H1 (cell line): ENCODE data around the gene NOTCH4. TPM values are rescaled to one million over a fixed set of nuclear protein-coding genes. Genes with fewer than 3 reads are reported as not detected.

ENCODE experiments used
- CTCF ChIA-PET: fragments of 300-600 bp; sonication (Branson Sonifier 250); formaldehyde crosslinking; loops from one replicate; lab custom pipeline; 2021; ENCODE audit not compliant: partially characterized antibody; lab: Charles Lee
- POLR2A ChIA-PET: fragments of 300-600 bp; sonication (Branson Sonifier 250); formaldehyde crosslinking; loops from one replicate; lab custom pipeline; 2021; ENCODE audit warnings: inconsistent platforms; ENCODE audit not compliant: partially characterized antibody; lab: Charles Lee
- DNase-seq, 2 experiments: peaks; one replicate each; pipeline versions ENCODE4 v3.0.0 to v3.0.0-alpha.2; 2010 to 2022; ENCODE audit warnings: low spot score in 2 of 2, low read depth in 1 of 2, mixed read lengths in 1 of 2
- FAIRE-seq: peaks from 2 replicates; lab custom pipeline; 2011; peaks lifted over from hg19 to GRCh38; lab: Jason Lieb, UNC
- H2AFZ ChIP-seq: 2 replicates; pipeline ENCODE4 v1.8.1; 2012; ENCODE audit warnings: low read length, inconsistent platforms
- H2AK5ac ChIP-seq: 2 replicates; pipeline ENCODE4 v1.6.1; 2013; ENCODE audit warnings: low read depth, low read length
- H2BK120ac ChIP-seq: replicated peaks from 2 replicates; pipeline ENCODE3; 2013; ENCODE audit warnings: low read depth, low read length, inconsistent platforms
- H2BK12ac ChIP-seq: 2 replicates; pipeline ENCODE4 v1.6.1; 2013; ENCODE audit warnings: low read depth, low read length
- H2BK15ac ChIP-seq: 2 replicates; pipeline ENCODE4 v1.6.1; 2013; ENCODE audit warnings: low read length
- H2BK20ac ChIP-seq: 2 replicates; pipeline ENCODE4 v1.6.1; 2013; ENCODE audit warnings: low read length
- H2BK5ac ChIP-seq: 2 replicates; pipeline ENCODE4 v1.6.1; 2013; ENCODE audit warnings: low read depth, low read length
- H3K14ac ChIP-seq: 2 replicates; pipeline ENCODE4 v1.6.1; 2013; ENCODE audit warnings: inconsistent platforms; ENCODE audit not compliant: insufficient read length
- H3K18ac ChIP-seq: 2 replicates; pipeline ENCODE4 v1.6.1; 2013; ENCODE audit warnings: low read length; ENCODE audit errors: extremely low read depth
- H3K23ac ChIP-seq: 2 replicates; pipeline ENCODE4 v1.6.1; 2013; ENCODE audit warnings: inconsistent platforms; ENCODE audit not compliant: insufficient read length
- H3K23me2 ChIP-seq: 2 replicates; pipeline ENCODE4 v1.6.1; 2013; ENCODE audit warnings: low read depth, low read length
- H3K27ac ChIP-seq: 2 replicates; pipeline ENCODE4 v1.6.1; 2011; ENCODE audit warnings: low read depth, low read length, inconsistent platforms
- H3K27me3 ChIP-seq, 4 experiments: replicated peaks in 1 of 4; 1 replicate in 1 of 4; 2 replicates in 3 of 4; pipeline versions ENCODE4 v1.6.1 to v1.8.1; 2011 to 2013; ENCODE audit warnings: low read length in 3 of 4, mild to moderate bottlenecking in 3 of 4, inconsistent platforms in 2 of 4, mixed read lengths in 2 of 4, moderate library complexity in 1 of 4; ENCODE audit not compliant: control insufficient read depth in 3 of 4, insufficient read depth in 3 of 4; ENCODE audit errors: extremely low read depth in 1 of 4
- H3K36me3 ChIP-seq, 4 experiments: 2 replicates each; pipeline versions ENCODE4 v1.6.1 to v1.8.1; 2011 to 2013; ENCODE audit warnings: mild to moderate bottlenecking in 4 of 4, low read length in 3 of 4, moderate library complexity in 2 of 4, control low read depth in 1 of 4, inconsistent platforms in 1 of 4; ENCODE audit not compliant: insufficient read depth in 4 of 4, control insufficient read depth in 2 of 4
- H3K4ac ChIP-seq: replicated peaks from 2 replicates; pipeline ENCODE3; 2013; ENCODE audit warnings: low read length, low read depth, mixed read lengths, inconsistent platforms; ENCODE audit not compliant: insufficient read length
- H3K4me1 ChIP-seq, 4 experiments: replicated peaks in 1 of 4; 1 replicate in 1 of 4; 2 replicates in 3 of 4; pipeline versions ENCODE4 v1.6.1 to v1.8.1; 2011 to 2013; ENCODE audit warnings: low read length in 3 of 4, inconsistent platforms in 2 of 4, mixed read lengths in 1 of 4; ENCODE audit not compliant: insufficient read depth in 4 of 4, control insufficient read depth in 3 of 4
- H3K4me2 ChIP-seq, 2 experiments: 2 replicates each; pipeline versions ENCODE4 v1.6.1 to v1.8.1; 2011 to 2013; ENCODE audit warnings: low read depth in 2 of 2, low read length in 2 of 2, control low read depth in 1 of 2, inconsistent platforms in 1 of 2, mild to moderate bottlenecking in 1 of 2; ENCODE audit not compliant: insufficient read depth in 1 of 2
- H3K4me3 ChIP-seq, 4 experiments: fragments of 200-600, 300-600 bp in 1 of 4; sonication (generic), shearing (Covaris generic), sonication (Bioruptor Twin) in 1 of 4; 2 replicates each; pipeline versions ENCODE4 v1.5.1 to v1.8.1; 2011 to 2016; ENCODE audit warnings: low read length in 4 of 4, low read depth in 3 of 4, control low read depth in 2 of 4, inconsistent platforms in 2 of 4, mild to moderate bottlenecking in 2 of 4, mixed read lengths in 1 of 4, moderate library complexity in 1 of 4; ENCODE audit not compliant: insufficient read depth in 2 of 4; ENCODE audit errors: extremely low read depth in 1 of 4
- H3K56ac ChIP-seq: replicated peaks from 2 replicates; pipeline ENCODE3; 2013; ENCODE audit warnings: low read depth, mild to moderate bottlenecking, mixed read lengths, low read length, inconsistent platforms; ENCODE audit not compliant: insufficient read length
- H3K79me1 ChIP-seq: 2 replicates; pipeline ENCODE4 v1.6.1; 2013; ENCODE audit warnings: low read depth, low read length, control low read depth
- H3K79me2 ChIP-seq, 2 experiments: 2 replicates each; pipeline versions ENCODE4 v1.6.1 to v1.8.1; 2012 to 2013; ENCODE audit warnings: low read length in 2 of 2, mild to moderate bottlenecking in 2 of 2, inconsistent platforms in 1 of 2; ENCODE audit not compliant: insufficient read depth in 2 of 2, control insufficient read depth in 1 of 2
- H3K9ac ChIP-seq, 4 experiments: replicated peaks in 1 of 4; 1 replicate in 1 of 4; 2 replicates in 3 of 4; pipeline versions ENCODE4 v1.6.1 to v1.8.1; 2011 to 2013; ENCODE audit warnings: low read depth in 3 of 4, low read length in 3 of 4, control low read depth in 2 of 4, mild to moderate bottlenecking in 2 of 4, moderate library complexity in 2 of 4, inconsistent platforms in 1 of 4; ENCODE audit errors: extremely low read depth in 1 of 4
- H3K9me3 ChIP-seq, 2 experiments: 2 replicates each; pipeline versions ENCODE4 v1.6.1 to v1.8.1; 2012 to 2013; ENCODE audit warnings: mild to moderate bottlenecking in 2 of 2, moderate library complexity in 2 of 2, control low read depth in 1 of 2, inconsistent platforms in 1 of 2, low read depth in 1 of 2, low read length in 1 of 2, mixed read lengths in 1 of 2; ENCODE audit not compliant: insufficient read depth in 2 of 2
- H4K20me1 ChIP-seq, 2 experiments: replicated peaks in 1 of 2; 2 replicates each; pipeline versions ENCODE3 to v1.8.1; 2011 to 2013; ENCODE audit warnings: inconsistent platforms in 2 of 2, low read length in 2 of 2, mild to moderate bottlenecking in 1 of 2; ENCODE audit not compliant: insufficient read depth in 2 of 2, control insufficient read depth in 1 of 2
- H4K5ac ChIP-seq: 2 replicates; pipeline ENCODE4 v1.6.1; 2013; ENCODE audit warnings: low read length, low read depth, mixed read lengths, inconsistent platforms; ENCODE audit not compliant: insufficient read length
- H4K8ac ChIP-seq: 2 replicates; pipeline ENCODE4 v1.8.0; 2013; ENCODE audit warnings: mild to moderate bottlenecking, moderate library complexity, low read length, inconsistent platforms; ENCODE audit not compliant: insufficient read depth; ENCODE audit errors: extremely low read depth
- H4K91ac ChIP-seq: replicated peaks from 2 replicates; pipeline ENCODE3; 2013; ENCODE audit warnings: low read length, mixed read lengths, inconsistent platforms; ENCODE audit not compliant: insufficient read length
- POLR2A ChIP-seq, 2 experiments: IDR thresholded peaks; 1 replicate in 1 of 2; 2 replicates in 1 of 2; pipeline ENCODE4 v1.6.1; 2011; ENCODE audit warnings: low read depth in 2 of 2, low read length in 2 of 2, mild to moderate bottlenecking in 2 of 2; ENCODE audit errors: control extremely low read depth in 1 of 2
- SAP30 ChIP-seq: fragments of 300-600 bp; sonication (generic); IDR thresholded peaks from 2 replicates; pipeline ENCODE4 v1.7.1; 2012; ENCODE audit warnings: low read length, moderate library complexity, mild to moderate bottlenecking, inconsistent platforms; ENCODE audit not compliant: insufficient read depth, insufficient replicate concordance
- TAF7 ChIP-seq: optimal IDR thresholded peaks from 2 replicates; pipeline ENCODE3; 2011; ENCODE audit warnings: low read depth, mild to moderate bottlenecking, inconsistent platforms, low read length, moderate library complexity, borderline replicate concordance
- WGBS, 2 experiments: shearing (Covaris generic) in 1 of 2; methylation state at CpG; one replicate each; pipeline versions ENCODE4 v1.1.6 to v1.1.7; 2013 to 2015; ENCODE audit warnings: low lambda C conversion rate in 2 of 2, mixed read lengths in 2 of 2, inconsistent platforms in 1 of 2, low coverage in 1 of 2, missing lambda C conversion rate in 1 of 2; ENCODE audit not compliant: insufficient replicate concordance in 2 of 2, insufficient coverage in 1 of 2, insufficient read length in 1 of 2; ENCODE audit errors: extremely low coverage in 1 of 2, missing lambda C conversion rate in 1 of 2; 5-methylcytosine and 5-hydroxymethylcytosine counted together
- polyA plus RNA-seq, 7 experiments: library from polyadenylated mRNA; depleted of rRNA in 3 of 7; stranded (reverse) in 5 of 7; unstranded in 2 of 7; fragments of >200 nt in 5 of 7; fragments of 200-250 nt in 2 of 7; gene quantifications; 1 replicate in 5 of 7; 2 replicates in 1 of 7; 4 replicates in 1 of 7; pipeline versions ENCODE4 v1.2.1 to v1.2.3, GENCODE V29; 2011 to 2013; ENCODE audit warnings: missing spikeins in 2 of 7, mixed read lengths in 2 of 7
- total RNA-seq: library from RNA; stranded (reverse); fragmentation: NEBNext Ultra II Directional; extraction: Animal tissue kit (Norgen Biotek cat#: 25700); gene quantifications from 2 replicates; pipeline ENCODE4 v1.2.1, GENCODE V29; 2021

Gene NOTCH4
- total and polyA plus RNA-seq, 2 of the 8 experiments (the other 6 are each of a cell fraction or from before 2014, with no cell fraction given) = 1.9 to 2.8 TPM

GRCh38 chr6:32163559-32164258 lies 60.2 kb downstream of the NOTCH4 start:
- H4K5ac ChIP-seq = no peak overlapping the region
- no peak overlapping the region for H3K4me3 ChIP-seq
- no peak overlapping the region for H3K27ac ChIP-seq
- H3K79me1 ChIP-seq = no peaks in the 10 kb centered on the region
- H4K8ac ChIP-seq = no peak overlapping the region
- 98% methylated on average over 7 of the region's 7 CpGs; no CpG with 5 or more reads in 1 of the 2 experiments for whole genome bisulfite sequencing, 2 experiments
- H3K9ac ChIP-seq = no peak overlapping the region
- no peak overlapping the region for H3K56ac ChIP-seq
- DNase-seq = no peak
- no peak for FAIRE-seq
- no peaks in the 10 kb centered on the region for H3K27me3 ChIP-seq
- H3K23ac ChIP-seq = no peak overlapping the region
- H4K20me1 ChIP-seq = peaks cover 4 to 5% of the 10 kb centered on the region in 2 experiments
- ChIA-PET CTCF (interaction anchor here (0.7 to 6.7 kb wide), 8 partner anchors 9 to 45 kb away, joined by 3 to 72 read pairs (median 3); partner anchors contain the start of gene PRRT1), POLR2A (interaction anchor here (0.8 to 6.8 kb wide), 11 partner anchors 9 to 46 kb away, joined by 3 to 49 read pairs (median 6); partner anchors contain the start of genes AGPAT1, ATF6B and PRRT1)
- H2BK5ac ChIP-seq = no peak overlapping the region
- peaks cover 2 to 16% (median 11%) of the 10 kb centered on the region in 4 experiments; a peak in 5 of 8 replicates for H3K36me3 ChIP-seq
- H3K4me1 ChIP-seq = peaks cover 0 to 5% (median 2%) of the 10 kb centered on the region in 4 experiments; a peak in 3 of 7 replicates
- no peak overlapping the region for H3K18ac ChIP-seq
- H4K91ac ChIP-seq = no peak overlapping the region
- no peak overlapping the region for H2BK15ac ChIP-seq
- no peak overlapping the region for H2AFZ ChIP-seq
- H2AK5ac ChIP-seq = no peak overlapping the region
- H2BK20ac ChIP-seq = no peak overlapping the region
- TF ChIP-seq TAF7 = no peak
- TF ChIP-seq POLR2A (IDR thresholded peaks at IDR 0.05; ENCODE audit: control extremely low read depth in 1 of 2, low read depth in 2 of 2, low read length in 2 of 2) = 0 out of 3 replicates have a peak, but pooled peaks of 1 of the 2 experiments have one; percentile 2
- TF ChIP-seq SAP30 = no peak
- H3K4ac ChIP-seq = peak overlapping the region; percentile 53
- H3K79me2 ChIP-seq = no peaks in the 10 kb centered on the region
- H2BK12ac ChIP-seq = no peak overlapping the region
- H3K4me2 ChIP-seq = no peak overlapping the region
- no peak overlapping the region for H2BK120ac ChIP-seq
- no peaks in the 10 kb centered on the region for H3K23me2 ChIP-seq
- H3K14ac ChIP-seq = no peak overlapping the region
- H3K9me3 ChIP-seq = no peaks in the 10 kb centered on the region
